Caco-2 (cell line): ENCODE data around the gene PALD1. TPM values are rescaled to one million over a fixed set of nuclear protein-coding genes. Genes with fewer than 3 reads are reported as not detected.

Source experiments
- BruUV-seq: library from RNA; stranded (reverse); fragments of 400-500 nt; replicated peaks from 2 replicates; lab custom pipeline; 2021; lab: Mats Ljungman, UMichigan
- CTCF ChIA-PET: fragments of 300-600 bp; sonication (Branson Sonifier 250); formaldehyde crosslinking; loops from one replicate; lab custom pipeline; 2022; ENCODE audit warnings: antibody characterized with exemption; lab: Charles Lee
- POLR2A ChIA-PET: fragments of 300-600 bp; sonication (Branson Sonifier 250); formaldehyde crosslinking; loops from one replicate; lab custom pipeline; 2022; ENCODE audit warnings: antibody characterized with exemption; lab: Charles Lee
- DNase-seq, 2 experiments: peaks; one replicate each; pipeline versions ENCODE4 v3.0.0 to v3.0.0-alpha.2; 2020 to 2022
- H3K27me3 ChIP-seq: replicated peaks from 2 replicates; pipeline ENCODE4 v1.6.0; 2011; ENCODE audit warnings: low read length; ENCODE audit not compliant: control insufficient read depth, insufficient read depth
- H3K36me3 ChIP-seq: 2 replicates; pipeline ENCODE4 v1.5.1; 2011; ENCODE audit warnings: low read length; ENCODE audit not compliant: control insufficient read depth, insufficient read depth
- H3K4me1 ChIP-seq: fragments of 250-450 bp; sonication (Bioruptor Pico); 2 replicates; pipeline ENCODE4 v1.5.1; 2020; ENCODE audit warnings: mild to moderate bottlenecking
- H3K4me3 ChIP-seq: 2 replicates; pipeline ENCODE4 v1.5.1; 2011; ENCODE audit warnings: low read depth, mild to moderate bottlenecking, control low read depth, low read length
- H3K9me3 ChIP-seq: fragments of 250-450 bp; sonication (Bioruptor Pico); 2 replicates; pipeline ENCODE4 v1.5.1; 2020; ENCODE audit warnings: mild to moderate bottlenecking, moderate library complexity
- H3K27ac Mint-ChIP-seq: one replicate; pipeline ENCODE4 v1.8.0; 2022; ENCODE audit warnings: mixed read lengths; ENCODE audit not compliant: unreplicated experiment
- H3K27me3 Mint-ChIP-seq: one replicate; pipeline ENCODE4 v1.8.0; 2022; ENCODE audit warnings: mixed read lengths; ENCODE audit not compliant: insufficient read depth, unreplicated experiment
- H3K36me3 Mint-ChIP-seq: one replicate; pipeline ENCODE4 v1.8.0; 2022; ENCODE audit warnings: mild to moderate bottlenecking, mixed read lengths; ENCODE audit not compliant: insufficient read depth, unreplicated experiment
- H3K4me1 Mint-ChIP-seq: one replicate; pipeline ENCODE4 v1.8.0; 2022; ENCODE audit warnings: low read depth, mixed read lengths; ENCODE audit not compliant: unreplicated experiment
- H3K4me3 Mint-ChIP-seq: one replicate; pipeline ENCODE4 v1.8.0; 2022; ENCODE audit warnings: mild to moderate bottlenecking, moderate library complexity, mixed read lengths; ENCODE audit not compliant: unreplicated experiment
- H3K9me3 Mint-ChIP-seq: one replicate; pipeline ENCODE4 v1.8.0; 2022; ENCODE audit warnings: mixed read lengths; ENCODE audit not compliant: unreplicated experiment
- CTCF ChIP-seq, 2 experiments: fragments of 200-600 bp in 1 of 2; IDR thresholded peaks; 1 replicate in 1 of 2; 2 replicates in 1 of 2; pipeline versions ENCODE4 v1.5.1 to v1.8.0; 2011 to 2022; ENCODE audit warnings: antibody characterized with exemption in 1 of 2, control low read depth in 1 of 2, inconsistent platforms in 1 of 2, low read depth in 1 of 2, low read length in 1 of 2, mild to moderate bottlenecking in 1 of 2, moderate library complexity in 1 of 2; ENCODE audit not compliant: insufficient read depth in 1 of 2, severe bottlenecking in 1 of 2, unreplicated experiment in 1 of 2
- intact Hi-C: fragments of 100-400 bp; cut with micrococcal nuclease; formaldehyde crosslinking; loops from one replicate; pipeline ENCODE4 v1.10.0; 2022; ENCODE audit not compliant: unreplicated experiment
- total RNA-seq: library from RNA; stranded (reverse); gene quantifications from 2 replicates; pipeline ENCODE4 v1.2.3, GENCODE V29; 2022

PALD1 gene
- total RNA-seq, 1 experiment from 2014 or later: 10.3 TPM

- Histone ChIP-seq H3K9me3 (no peaks in the 10 kb centered on the region), H3K4me3 (no peak overlapping the region), H3K27me3 (no peaks in the 10 kb centered on the region), H3K4me1 (peaks cover 5% of the 10 kb centered on the region), H3K36me3 (no peaks in the 10 kb centered on the region)
- H3K4me3 Mint-ChIP-seq: no peak overlapping the region
- intact Hi-C loops: no loop called here
- POLR2A ChIA-PET: no interaction called here
- CTCF ChIA-PET: no interaction called here
- no peaks in the 10 kb centered on the region for H3K36me3 Mint-ChIP-seq
- peaks cover 4% of the 10 kb centered on the region for H3K4me1 Mint-ChIP-seq
- TF ChIP-seq CTCF (IDR thresholded peaks at IDR 0.05; ENCODE audit: insufficient read depth in 1 of 2, low read depth in 1 of 2, low read length in 1 of 2, severe bottlenecking in 1 of 2, unreplicated experiment in 1 of 2): no peak
- no peak overlapping the region for H3K27ac Mint-ChIP-seq
- no peaks in the 10 kb centered on the region for H3K9me3 Mint-ChIP-seq
- BruUV-seq: no TSS peak
- no peak for DNase-seq
- peaks cover 14% of the 10 kb centered on the region for H3K27me3 Mint-ChIP-seq
These were observed 111.4 kb downstream of the PALD1 start for GRCh38 chr10:70589762-70590654.

GRCh38 chr10:70590655-70591416, 112.3 kb downstream of the PALD1 start:
- H3K9me3 ChIP-seq: no peaks in the 10 kb centered on the region
- no peaks in the 10 kb centered on the region for H3K27me3 ChIP-seq
- no peak for TF ChIP-seq CTCF (IDR thresholded peaks at IDR 0.05; ENCODE audit: insufficient read depth in 1 of 2, low read depth in 1 of 2, low read length in 1 of 2, severe bottlenecking in 1 of 2, unreplicated experiment in 1 of 2)
- Mint-ChIP-seq H3K36me3 (no peaks in the 10 kb centered on the region), H3K9me3 (no peaks in the 10 kb centered on the region), H3K27ac (no peak overlapping the region), H3K4me3 (no peak overlapping the region), H3K27me3 (peaks cover 14% of the 10 kb centered on the region), H3K4me1 (peaks cover 12% of the 10 kb centered on the region)
- H3K36me3 ChIP-seq: no peaks in the 10 kb centered on the region
- H3K4me1 ChIP-seq: peaks cover 13% of the 10 kb centered on the region
- ChIA-PET CTCF (no interaction called here), POLR2A (no interaction called here)
- no peak overlapping the region for H3K4me3 ChIP-seq
- DNase-seq: peak in 1 of 2 experiments; percentile 28
- intact Hi-C loops: no loop called here
- BruUV-seq: no TSS peak

- TF ChIP-seq CTCF (IDR thresholded peaks at IDR 0.05; ENCODE audit: insufficient read depth in 1 of 2, low read depth in 1 of 2, low read length in 1 of 2, severe bottlenecking in 1 of 2, unreplicated experiment in 1 of 2): no peak
- H3K9me3 Mint-ChIP-seq: no peaks in the 10 kb centered on the region
- ChIA-PET CTCF (no interaction called here), POLR2A (no interaction called here)
- Histone ChIP-seq H3K36me3 (no peaks in the 10 kb centered on the region), H3K4me1 (peaks cover 18% of the 10 kb centered on the region), H3K4me3 (no peak overlapping the region), H3K27me3 (no peaks in the 10 kb centered on the region), H3K9me3 (no peaks in the 10 kb centered on the region)
- peaks cover 14% of the 10 kb centered on the region for H3K27me3 Mint-ChIP-seq
- peaks cover 17% of the 10 kb centered on the region for H3K4me1 Mint-ChIP-seq
- DNase-seq: peak in 1 of 2 experiments; percentile 9
- intact Hi-C loops: no loop called here
- H3K36me3 Mint-ChIP-seq: no peaks in the 10 kb centered on the region
- H3K4me3 Mint-ChIP-seq: no peak overlapping the region
- no TSS peak for BruUV-seq
- H3K27ac Mint-ChIP-seq: no peak overlapping the region
These were observed 113.7 kb downstream of the PALD1 start for GRCh38 chr10:70592186-70592735.
